Femur (tissue), 1 donor: ENCODE measurements around the gene YOD1.

Experiments
- DNase-seq: peaks from one replicate; pipeline ENCODE4 v3.0.0-alpha.2; 2017

YOD1 gene

GRCh38 chr1:207024202-207025145, 26.5 kb downstream of the YOD1 start:
- DNase-seq: no peak

- no peak for DNase-seq
These were observed 27.9 kb downstream of the YOD1 start for GRCh38 chr1:207022996-207023679.

GRCh38 chr1:207021876-207022596, 29.0 kb downstream of the YOD1 start:
- DNase-seq: no peak

- DNase-seq: no peak
These were observed 29.7 kb downstream of the YOD1 start for GRCh38 chr1:207021139-207021861.

GRCh38 chr1:207020709-207021107, 30.3 kb downstream of the YOD1 start:
- DNase-seq: no peak

- no peak for DNase-seq
These were observed 30.8 kb downstream of the YOD1 start for GRCh38 chr1:207020065-207020708.

GRCh38 chr1:207019661-207020060, 31.3 kb downstream of the YOD1 start:
- DNase-seq: no peak

- no peak for DNase-seq
These were observed 31.8 kb downstream of the YOD1 start for GRCh38 chr1:207019161-207019560.

GRCh38 chr1:207018707-207019106, 32.3 kb downstream of the YOD1 start:
- DNase-seq: no peak

- peak; percentile 49 for DNase-seq
These were observed 33.1 kb downstream of the YOD1 start for GRCh38 chr1:207017615-207018559.

- no peak for DNase-seq
These were observed 35.2 kb downstream of the YOD1 start for GRCh38 chr1:207015791-207016190.

- DNase-seq: no peak
These were observed 36.3 kb downstream of the YOD1 start for GRCh38 chr1:207014728-207015127.

- DNase-seq: no peak
These were observed 37.5 kb downstream of the YOD1 start for GRCh38 chr1:207013321-207014085.

GRCh38 chr1:207010726-207011125, 40.3 kb downstream of the YOD1 start:
- DNase-seq: no peak

- DNase-seq: no peak
These were observed 41.1 kb downstream of the YOD1 start for GRCh38 chr1:207009945-207010344.

- DNase-seq: no peak
These were observed 41.7 kb downstream of the YOD1 start for GRCh38 chr1:207009182-207009850.

GRCh38 chr1:207007352-207008033, 43.5 kb downstream of the YOD1 start:
- DNase-seq: no peak

- DNase-seq: no peak
These were observed 44.1 kb downstream of the YOD1 start for GRCh38 chr1:207006914-207007313.

GRCh38 chr1:207006083-207006482, 44.9 kb downstream of the YOD1 start:
- DNase-seq: no peak
